ENCODE data around the gene MCF2L.

- no peak for TF ChIP-seq CTCF (IDR thresholded peaks at IDR 0.05)
- TF ChIP-seq EZH2phosphoT487 (IDR thresholded peaks at IDR 0.05): no peak
Measured at GRCh38 chr13:112978561-112979405, 9.8 kb downstream of the MCF2L start.
